ENCODE data around the gene PCNT.

GRCh38 chr21:46350571-46350970 lies 26.6 kb downstream of the PCNT start:
- TF ChIP-seq CTCF (IDR thresholded peaks at IDR 0.05) = no peak
- TF ChIP-seq POLR2A (IDR thresholded peaks at IDR 0.05) = no peak
